ENCODE measurements around the gene PLEKHB1.
"Not testable (repeated sequence)": the region's sequence is repeated elsewhere in the genome, so short reads cannot be mapped to it uniquely, and the experiment has no call there.

Gene PLEKHB1

DNA sequence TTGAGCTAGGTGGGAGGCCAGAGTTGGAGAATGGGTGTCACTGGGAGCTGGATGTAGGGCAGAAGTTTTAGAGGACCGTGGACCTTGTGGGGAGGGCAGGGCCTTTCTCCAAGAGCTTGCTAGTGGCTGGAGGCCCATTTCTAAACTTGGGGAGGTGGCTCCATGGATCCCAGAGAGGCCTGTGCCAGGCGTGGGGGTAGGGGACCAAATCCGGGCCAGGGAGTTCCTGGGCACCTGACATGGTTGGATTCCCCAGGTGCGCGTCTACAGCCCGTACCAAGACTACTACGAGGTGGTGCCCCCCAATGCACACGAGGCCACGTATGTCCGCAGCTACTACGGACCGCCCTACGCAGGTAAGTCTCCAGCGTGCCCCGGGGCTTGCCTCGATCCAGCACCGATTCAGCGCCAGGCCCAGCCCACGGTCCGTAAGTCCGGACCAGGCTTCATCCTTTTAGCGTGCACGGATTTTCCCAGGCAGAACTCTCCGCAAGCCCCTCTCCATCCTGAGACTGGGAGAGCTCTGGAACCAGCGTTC, 14.2 kb downstream of the PLEKHB1 start:
- H3K4me3 ChIP-seq (ENCODE audit: low read length), result peak overlapping the region; percentile 41; the same call in 1 of the 2 replicates
- no peaks in the 10 kb centered on the region for H3K9me3 ChIP-seq (ENCODE audit: insufficient read depth, low read depth, low read length)
- peaks cover 40% of the 10 kb centered on the region for H3K27me3 ChIP-seq (ENCODE audit: insufficient read depth, low read length)
- peaks cover 5% of the 10 kb centered on the region; the same call in 1 of the 2 replicates for H3K4me1 ChIP-seq (ENCODE audit: insufficient read depth, low read length)
- no peaks in the 10 kb centered on the region for H3K36me3 ChIP-seq (ENCODE audit: insufficient read depth, low read depth, low read length)
- H3K9ac ChIP-seq (ENCODE audit: low read depth, low read length), result no peak overlapping the region
- no peak overlapping the region for H3K27ac ChIP-seq (ENCODE audit: low read length)

DNA sequence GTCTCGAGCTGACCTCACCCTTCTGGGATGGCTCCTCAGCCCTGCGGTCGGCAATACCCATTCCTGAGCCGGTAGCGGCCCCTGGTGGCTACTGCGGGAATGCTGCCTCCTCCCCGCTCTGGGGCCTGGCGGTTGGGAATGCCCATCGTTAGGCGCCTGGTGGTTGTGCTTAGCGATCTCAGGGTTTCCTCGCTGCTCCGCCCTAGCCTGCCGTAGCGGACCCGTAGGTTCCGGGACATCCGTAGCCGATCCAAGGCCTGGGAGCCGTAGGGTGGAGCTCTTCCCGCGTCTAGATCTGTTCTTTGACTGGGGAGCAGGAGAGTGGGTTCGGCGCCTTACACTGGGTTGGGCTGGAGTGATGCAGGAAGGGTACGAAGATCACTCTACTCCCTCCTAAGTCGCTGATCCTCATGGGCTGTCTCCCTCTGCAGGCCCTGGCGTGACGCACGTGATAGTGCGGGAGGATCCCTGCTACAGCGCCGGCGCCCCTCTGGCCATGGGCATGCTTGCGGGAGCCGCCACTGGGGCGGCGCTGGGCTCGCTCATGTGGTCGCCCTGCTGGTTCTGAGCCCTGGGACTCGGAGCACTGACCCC, 14.8 kb downstream of the PLEKHB1 start:
- no peaks in the 10 kb centered on the region for H3K9me3 ChIP-seq (ENCODE audit: insufficient read depth, low read depth, low read length)

DNA sequence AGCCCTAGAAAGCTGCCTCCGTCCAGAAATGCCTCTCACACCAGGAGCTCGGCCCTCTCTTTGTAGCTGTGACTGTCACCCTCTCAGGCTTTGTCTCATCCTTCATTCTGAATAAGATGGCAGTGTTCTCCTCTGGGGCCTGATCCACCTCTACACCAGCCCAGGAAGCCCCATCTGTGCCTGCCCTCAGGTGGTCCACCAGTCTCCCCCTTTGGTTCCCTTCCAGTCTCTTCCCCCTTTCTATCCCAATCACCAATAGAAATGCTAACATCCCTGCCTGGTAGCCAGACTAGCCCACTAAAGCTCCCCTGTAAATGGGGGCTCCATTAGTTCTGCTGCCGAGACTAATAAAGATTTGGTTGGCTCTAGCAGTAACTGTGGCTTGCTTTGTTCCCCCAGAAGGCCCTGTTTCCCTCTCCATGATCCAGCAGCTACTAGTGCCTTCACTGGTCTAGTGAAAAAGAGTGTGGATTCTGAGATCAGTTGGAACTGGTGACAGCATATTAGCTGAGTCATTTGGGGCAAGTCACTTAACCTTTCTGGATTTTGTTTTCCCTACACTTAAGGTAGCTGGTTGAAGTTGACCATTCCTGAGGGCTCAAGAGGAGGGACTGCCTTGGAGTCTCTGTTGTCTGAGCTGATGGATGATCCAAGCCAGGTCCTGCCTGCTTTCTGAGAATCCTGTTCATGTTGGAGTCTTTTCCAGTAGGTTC, 16.2 kb downstream of the PLEKHB1 start:
- Histone ChIP-seq H3K9ac (ENCODE audit: low read depth, low read length) (no peak overlapping the region), H3K27ac (ENCODE audit: low read length) (no peak overlapping the region), H3K4me1 (ENCODE audit: insufficient read depth, low read length) (peaks cover 5% of the 10 kb centered on the region; the same call in 1 of the 2 replicates)

More for the DNA sequence above, 14.8 kb downstream of the PLEKHB1 start:
- Histone ChIP-seq H3K36me3 (ENCODE audit: insufficient read depth, low read depth, low read length) (no peaks in the 10 kb centered on the region), H3K27me3 (ENCODE audit: insufficient read depth, low read length) (peaks cover 40% of the 10 kb centered on the region), H3K9ac (ENCODE audit: low read depth, low read length) (peak overlapping the region; percentile 68; the same call in 1 of the 2 replicates), H3K4me1 (ENCODE audit: insufficient read depth, low read length) (peaks cover 5% of the 10 kb centered on the region; the same call in 1 of the 2 replicates), H3K4me3 (ENCODE audit: low read length) (peak overlapping the region; percentile 67), H3K27ac (ENCODE audit: low read length) (no peak overlapping the region)

DNA sequence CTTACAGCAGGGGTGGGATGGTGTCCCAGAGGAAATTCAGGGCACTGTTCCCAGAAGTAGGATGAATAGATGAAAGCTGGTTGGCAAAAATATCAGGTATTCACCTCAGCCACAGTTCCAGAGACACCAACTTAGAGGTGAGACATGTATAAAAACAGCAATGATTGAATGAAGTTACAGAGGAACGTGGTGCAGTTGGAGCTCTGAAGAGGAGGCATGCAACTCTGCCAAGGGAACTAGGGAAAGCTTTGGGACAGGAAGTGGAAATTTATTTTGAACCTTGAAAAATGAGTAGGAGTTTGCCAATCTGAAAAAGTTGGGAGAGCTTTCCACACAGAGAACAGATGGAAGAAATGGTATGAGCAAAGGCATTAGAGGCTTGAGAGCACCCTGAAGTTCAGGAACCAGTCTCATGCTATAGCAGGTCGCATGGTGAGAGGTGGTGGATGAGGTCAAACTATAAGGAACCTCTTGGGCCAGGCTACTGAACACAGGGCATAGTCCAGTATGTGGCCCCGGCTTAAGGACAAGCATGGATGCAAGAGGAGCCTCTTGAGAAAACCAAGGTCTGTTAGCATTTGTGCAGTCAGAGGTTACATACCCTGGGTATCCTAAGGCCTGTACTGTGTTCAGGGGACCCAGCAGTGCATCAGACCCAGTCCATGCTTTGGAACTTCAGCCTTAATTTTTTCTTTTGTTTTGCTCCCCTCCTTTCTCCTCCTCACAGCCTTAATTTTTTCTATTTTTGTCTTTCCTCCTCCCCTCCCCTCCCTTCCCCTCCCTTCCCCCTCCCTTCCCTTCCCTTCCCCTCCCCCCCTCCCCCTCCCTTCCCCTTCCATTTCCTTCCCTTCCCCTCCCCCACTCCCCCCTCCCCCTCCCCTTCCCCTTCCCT, 17.5 kb downstream of the PLEKHB1 start:
- Histone ChIP-seq H3K9ac (ENCODE audit: low read depth, low read length) (no peak overlapping the region), H3K9me3 (ENCODE audit: insufficient read depth, low read depth, low read length) (no peaks in the 10 kb centered on the region), H3K4me3 (ENCODE audit: low read length) (no peak overlapping the region), H3K36me3 (ENCODE audit: insufficient read depth, low read depth, low read length) (no peaks in the 10 kb centered on the region), H3K4me1 (ENCODE audit: insufficient read depth, low read length) (peaks cover 5% of the 10 kb centered on the region; the same call in 1 of the 2 replicates), H3K27me3 (ENCODE audit: insufficient read depth, low read length) (peaks cover 40% of the 10 kb centered on the region), H3K27ac (ENCODE audit: low read length) (no peak overlapping the region)

More for the DNA sequence above, 16.2 kb downstream of the PLEKHB1 start:
- H3K4me3 ChIP-seq (ENCODE audit: low read length), result no peak overlapping the region
- H3K27me3 ChIP-seq (ENCODE audit: insufficient read depth, low read length), result peaks cover 40% of the 10 kb centered on the region
- no peaks in the 10 kb centered on the region for H3K9me3 ChIP-seq (ENCODE audit: insufficient read depth, low read depth, low read length)
- H3K36me3 ChIP-seq (ENCODE audit: insufficient read depth, low read depth, low read length), result no peaks in the 10 kb centered on the region

DNA sequence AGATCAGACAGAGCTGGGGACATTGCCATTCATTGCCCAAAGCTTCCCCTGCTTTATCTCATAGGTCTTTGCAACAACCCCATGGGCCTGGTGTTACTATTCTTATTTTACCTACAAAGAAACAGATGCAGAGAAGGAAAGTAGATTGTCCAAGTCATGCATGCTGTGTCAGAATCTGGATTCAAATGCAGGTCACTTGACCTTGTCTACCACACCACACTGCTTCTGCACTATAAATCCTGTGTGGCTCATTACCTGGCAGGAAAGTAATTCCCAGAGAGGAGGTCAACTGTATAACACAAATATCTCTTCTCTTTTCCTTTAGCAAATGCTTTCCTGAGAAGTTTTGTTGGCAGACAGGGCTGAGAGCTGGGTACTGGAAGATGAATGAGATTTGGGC, 18.5 kb downstream of the PLEKHB1 start:
- Histone ChIP-seq H3K9me3 (ENCODE audit: insufficient read depth, low read depth, low read length) (no peaks in the 10 kb centered on the region), H3K27ac (ENCODE audit: low read length) (no peak overlapping the region), H3K36me3 (ENCODE audit: insufficient read depth, low read depth, low read length) (no peaks in the 10 kb centered on the region), H3K4me1 (ENCODE audit: insufficient read depth, low read length) (peaks cover 5% of the 10 kb centered on the region; the same call in 1 of the 2 replicates), H3K4me3 (ENCODE audit: low read length) (no peak overlapping the region), H3K9ac (ENCODE audit: low read depth, low read length) (no peak overlapping the region), H3K27me3 (ENCODE audit: insufficient read depth, low read length) (peaks cover 32% of the 10 kb centered on the region)

DNA sequence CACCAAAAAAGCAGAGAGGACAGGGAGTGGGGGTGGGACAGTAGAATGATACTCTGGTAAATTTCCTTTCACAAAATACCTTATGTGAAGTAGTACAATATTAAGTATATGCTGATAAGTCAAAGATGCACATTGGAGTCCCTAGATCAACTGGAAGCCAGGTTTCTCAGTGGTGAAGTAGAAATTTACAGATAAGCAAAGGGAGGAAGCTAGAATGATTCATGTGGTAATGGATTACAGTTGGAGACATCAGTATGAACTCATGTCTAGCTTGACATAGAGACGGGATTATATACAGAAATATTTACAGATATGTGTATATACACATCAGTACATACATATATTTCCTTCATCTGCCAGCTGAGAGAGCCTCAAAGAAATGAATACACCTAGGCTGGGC, 21.5 kb downstream of the PLEKHB1 start:
- Histone ChIP-seq H3K9me3 (ENCODE audit: insufficient read depth, low read depth, low read length) (no peaks in the 10 kb centered on the region), H3K4me3 (ENCODE audit: low read length) (no peak overlapping the region), H3K4me1 (ENCODE audit: insufficient read depth, low read length) (no peaks in the 10 kb centered on the region; the same call in 1 of the 2 replicates), H3K9ac (ENCODE audit: low read depth, low read length) (no peak overlapping the region), H3K27ac (ENCODE audit: low read length) (no peak overlapping the region), H3K27me3 (ENCODE audit: insufficient read depth, low read length) (peaks cover 8% of the 10 kb centered on the region; the same call in 1 of the 2 replicates), H3K36me3 (ENCODE audit: insufficient read depth, low read depth, low read length) (no peaks in the 10 kb centered on the region)

DNA sequence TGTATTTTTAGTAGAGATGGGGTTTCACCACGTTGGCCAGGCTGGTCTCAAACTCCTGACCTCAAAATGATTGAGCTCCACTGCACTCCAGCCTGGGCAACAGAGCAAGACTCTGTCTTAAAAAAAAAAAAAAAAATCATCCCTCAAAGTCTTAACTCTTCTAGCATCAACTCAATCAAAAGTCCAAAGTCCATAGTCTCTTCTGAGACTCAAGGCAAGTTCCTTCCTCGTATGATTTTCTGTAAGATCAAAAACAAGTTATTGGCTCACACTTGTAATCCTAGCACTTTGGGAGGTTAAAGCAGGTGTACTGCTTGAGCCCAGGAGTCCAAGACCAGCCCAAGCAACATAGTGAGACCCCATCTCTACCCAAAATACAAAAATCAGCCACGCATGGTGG, 24.4 kb downstream of the PLEKHB1 start:
- H3K36me3 ChIP-seq (ENCODE audit: insufficient read depth, low read depth, low read length), result no peaks in the 10 kb centered on the region
- no peaks in the 10 kb centered on the region for H3K9me3 ChIP-seq (ENCODE audit: insufficient read depth, low read depth, low read length)
- H3K27ac ChIP-seq (ENCODE audit: low read length), result no peak overlapping the region
- H3K4me3 ChIP-seq (ENCODE audit: low read length), result no peak overlapping the region
- H3K27me3 ChIP-seq (ENCODE audit: insufficient read depth, low read length), result no peaks in the 10 kb centered on the region
- H3K4me1 ChIP-seq (ENCODE audit: insufficient read depth, low read length), result no peaks in the 10 kb centered on the region
- no peak overlapping the region for H3K9ac ChIP-seq (ENCODE audit: low read depth, low read length)

DNA sequence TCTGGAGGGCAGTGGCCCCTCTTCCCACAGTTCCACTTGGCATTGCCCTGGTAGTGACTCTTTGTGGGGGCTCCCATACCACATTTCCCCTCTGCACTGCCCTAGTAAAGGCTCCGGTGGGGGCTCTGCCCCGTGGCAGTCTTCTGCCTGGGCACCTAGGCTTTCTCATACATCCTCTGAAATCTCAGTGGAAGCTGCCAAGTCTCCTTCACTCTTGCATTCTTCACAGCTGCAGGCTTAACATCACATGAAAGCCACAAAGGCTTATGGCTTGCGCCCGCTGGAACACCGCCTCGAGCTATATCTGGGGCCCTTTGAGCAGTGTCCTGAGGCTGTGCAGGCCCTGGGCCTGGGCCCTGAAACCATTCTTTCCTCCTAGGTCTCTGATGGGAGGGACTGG, 25.3 kb downstream of the PLEKHB1 start:
- Histone ChIP-seq H3K4me1 (ENCODE audit: insufficient read depth, low read length) (no peaks in the 10 kb centered on the region), H3K27ac (ENCODE audit: low read length) (no peak overlapping the region), H3K9ac (ENCODE audit: low read depth, low read length) (no peak overlapping the region), H3K27me3 (ENCODE audit: insufficient read depth, low read length) (no peaks in the 10 kb centered on the region), H3K36me3 (ENCODE audit: insufficient read depth, low read depth, low read length) (no peaks in the 10 kb centered on the region), H3K4me3 (ENCODE audit: low read length) (no peak overlapping the region), H3K9me3 (ENCODE audit: insufficient read depth, low read depth, low read length) (no peaks in the 10 kb centered on the region)

DNA sequence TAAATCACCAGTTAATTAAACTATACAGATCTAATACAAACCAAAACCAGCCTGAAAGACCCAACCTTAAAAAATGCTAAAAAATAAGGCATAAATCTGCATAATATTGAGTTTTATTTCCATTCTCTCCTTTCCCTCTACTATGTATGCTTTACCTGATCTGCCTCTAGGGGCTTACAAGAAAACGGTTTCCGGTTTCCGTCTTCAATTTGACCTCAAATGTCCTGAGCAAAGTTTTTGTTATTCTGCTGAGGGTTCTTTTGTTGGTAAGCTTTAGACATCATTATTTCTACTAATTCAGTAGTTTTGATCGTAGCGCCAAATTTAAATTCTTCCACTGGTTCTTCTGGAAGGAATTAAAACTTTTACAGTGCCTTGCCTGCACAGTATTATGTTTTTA, 30.2 kb downstream of the PLEKHB1 start:
- H3K4me1 ChIP-seq (ENCODE audit: insufficient read depth, low read length); H3K27ac ChIP-seq (ENCODE audit: low read length); H3K9ac ChIP-seq (ENCODE audit: low read depth, low read length); H3K9me3 ChIP-seq (ENCODE audit: insufficient read depth, low read depth, low read length); H3K4me3 ChIP-seq (ENCODE audit: low read length); H3K27me3 ChIP-seq (ENCODE audit: insufficient read depth, low read length): not testable (repeated sequence)
- H3K36me3 ChIP-seq (ENCODE audit: insufficient read depth, low read depth, low read length), result peaks cover 12% of the 10 kb centered on the region

DNA sequence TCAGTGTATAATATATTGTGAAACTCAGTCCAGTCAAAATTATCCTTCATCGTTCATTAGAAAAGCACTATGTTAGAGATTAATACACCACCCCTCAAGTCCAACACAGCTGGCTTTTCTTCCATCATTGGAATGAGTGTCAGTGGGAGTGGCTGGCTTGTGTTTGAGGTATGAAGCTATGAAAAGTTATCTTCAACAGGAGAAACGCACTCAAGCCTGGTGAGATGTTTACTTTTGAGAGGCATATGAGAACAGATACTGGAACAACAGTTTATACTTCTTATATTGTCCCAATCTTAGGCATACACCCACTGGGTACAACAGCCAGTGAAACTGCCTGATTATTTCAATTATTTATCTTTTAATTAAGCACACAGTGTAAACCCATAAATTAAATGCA, 34.3 kb downstream of the PLEKHB1 start:
- H3K9me3 ChIP-seq (ENCODE audit: insufficient read depth, low read depth, low read length), result no peaks in the 10 kb centered on the region
- no peaks in the 10 kb centered on the region for H3K27me3 ChIP-seq (ENCODE audit: insufficient read depth, low read length)
- no peaks in the 10 kb centered on the region for H3K4me1 ChIP-seq (ENCODE audit: insufficient read depth, low read length)
- H3K27ac ChIP-seq (ENCODE audit: low read length), result no peak overlapping the region
- no peak overlapping the region for H3K4me3 ChIP-seq (ENCODE audit: low read length)
- no peak overlapping the region for H3K9ac ChIP-seq (ENCODE audit: low read depth, low read length)
- H3K36me3 ChIP-seq (ENCODE audit: insufficient read depth, low read depth, low read length), result peaks cover 12% of the 10 kb centered on the region

DNA sequence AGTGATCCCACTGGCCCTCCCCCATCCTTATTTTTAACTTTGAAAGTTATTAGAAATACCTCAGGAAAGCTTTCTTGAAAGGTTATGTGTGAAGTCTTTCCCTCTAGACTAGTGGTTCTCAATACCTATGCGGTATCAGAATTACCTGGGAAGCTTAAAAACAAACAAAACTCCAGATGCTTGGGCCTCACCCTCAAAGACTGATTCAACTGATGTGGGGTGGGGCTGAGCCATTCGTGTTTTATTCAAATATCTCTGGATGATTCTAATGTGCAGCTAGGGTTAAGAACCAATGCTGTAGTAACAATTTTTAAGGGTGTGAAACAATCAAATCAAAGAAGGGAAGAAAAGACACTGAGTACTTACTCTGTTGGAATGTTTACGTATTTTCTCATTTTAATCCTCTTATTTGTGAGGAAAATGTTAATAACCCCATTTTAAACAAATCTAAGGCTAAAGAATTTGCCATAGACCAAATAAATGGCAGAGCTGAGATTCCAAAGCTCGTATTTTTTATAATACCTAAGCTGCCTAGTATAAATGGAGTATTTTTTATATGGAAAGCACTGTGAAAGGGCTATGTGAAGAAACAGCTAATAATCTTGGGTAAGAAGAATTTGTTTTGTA, 47.6 kb downstream of the PLEKHB1 start:
- Histone ChIP-seq H3K27ac (ENCODE audit: low read length) (no peak overlapping the region), H3K4me1 (ENCODE audit: insufficient read depth, low read length) (no peaks in the 10 kb centered on the region), H3K9ac (ENCODE audit: low read depth, low read length) (no peak overlapping the region), H3K9me3 (ENCODE audit: insufficient read depth, low read depth, low read length) (no peaks in the 10 kb centered on the region), H3K36me3 (ENCODE audit: insufficient read depth, low read depth, low read length) (peaks cover 6% of the 10 kb centered on the region; the same call in 1 of the 2 replicates), H3K27me3 (ENCODE audit: insufficient read depth, low read length) (no peaks in the 10 kb centered on the region), H3K4me3 (ENCODE audit: low read length) (no peak overlapping the region)

Measured in iPS-20b (cell line).